ENCODE results near the gene JAGN1. TPM values are rescaled to one million over a fixed set of nuclear protein-coding genes. Genes with fewer than 3 reads are reported as not detected.
"Not testable (repeated sequence)": the region's sequence is repeated elsewhere in the genome, so short reads cannot be mapped to it uniquely, and the experiment has no call there.

The JAGN1 gene
- total RNA-seq, 1 experiment from 2014 or later, result 34.1 TPM

- TF ChIP-seq CTCF (conservative IDR thresholded peaks at IDR 0.05; ENCODE audit: low read depth, low read length) (no peak), EZH2phosphoT487 (IDR thresholded peaks at IDR 0.05; ENCODE audit: borderline replicate concordance, low read length) (no peak), EZH2 (IDR thresholded peaks at IDR 0.05; ENCODE audit: low read length, unreplicated experiment) (no peak)
- Histone ChIP-seq H3K9ac (ENCODE audit: low read length) (peak overlapping the region; percentile 18; the same call in 1 of the 2 replicates), H3K9me3 (ENCODE audit: low read length) (no peaks in the 10 kb centered on the region), H3K79me2 (ENCODE audit: low read length) (peaks cover 5% of the 10 kb centered on the region), H3K27me3 (ENCODE audit: low read length) (no peaks in the 10 kb centered on the region), H3K9me2 (replicated peaks; ENCODE audit: low read length) (no peaks in the 10 kb centered on the region), H2AFZ (ENCODE audit: low read length) (peak overlapping the region; percentile 24; the same call in 1 of the 2 replicates), H3K4me2 (ENCODE audit: low read length) (peak overlapping the region; percentile 79), H3K4me3 (ENCODE audit: low read length) (peak overlapping the region; percentile 22; the same call in 1 of the 2 replicates), H3K27ac (ENCODE audit: low read length) (peak overlapping the region; percentile 93), H3F3A (ENCODE audit: low read length, unreplicated experiment) (peaks cover 14% of the 10 kb centered on the region), H4K20me1 (ENCODE audit: low read length) (no peaks in the 10 kb centered on the region), H3K4me1 (ENCODE audit: insufficient read depth, low read length) (peaks cover 55% of the 10 kb centered on the region), H3K36me3 (ENCODE audit: low read depth, low read length) (peaks cover 4% of the 10 kb centered on the region; the same call in 1 of the 2 replicates)
- POLR2A ChIA-PET (ENCODE audit: unreplicated experiment), result no interaction called here
- no peak for ATAC-seq
- BruUV-seq (replicated peaks), result no TSS peak
- DNase-seq, result no peak
- CTCF ChIA-PET, result no interaction called here
- intact Hi-C loops (cut with micrococcal nuclease), result loop anchor here (2.0 to 5.0 kb wide), 2 partner anchors 33 to 57 kb away; partner anchors contain the start of genes CRELD1 and RPUSD3
Measured at GRCh38 chr3:9899289-9899791, 8.9 kb downstream of the JAGN1 start.

- not testable (repeated sequence) for ATAC-seq
- CTCF ChIA-PET, result interaction anchor here (0.6 kb wide), 1 partner anchor 45 kb away, joined by 3 read pairs; no protein-coding TSS in a partner anchor
Measured at GRCh38 chr3:9900965-9901415, 10.6 kb downstream of the JAGN1 start.

GRCh38 chr3:9901967-9902366 lies 11.6 kb downstream of the JAGN1 start:
- Histone ChIP-seq H3F3A (ENCODE audit: low read length, unreplicated experiment) (peaks cover 9% of the 10 kb centered on the region), H3K9ac (ENCODE audit: low read length) (no peak overlapping the region), H3K9me3 (ENCODE audit: low read length) (no peaks in the 10 kb centered on the region), H3K9me2 (replicated peaks; ENCODE audit: low read length) (no peaks in the 10 kb centered on the region), H3K4me1 (ENCODE audit: insufficient read depth, low read length) (peaks cover 43% of the 10 kb centered on the region), H3K27ac (ENCODE audit: low read length) (no peak overlapping the region), H2AFZ (ENCODE audit: low read length) (no peak overlapping the region), H3K79me2 (ENCODE audit: low read length) (no peaks in the 10 kb centered on the region), H3K36me3 (ENCODE audit: low read depth, low read length) (no peaks in the 10 kb centered on the region), H4K20me1 (ENCODE audit: low read length) (no peaks in the 10 kb centered on the region), H3K4me2 (ENCODE audit: low read length) (no peak overlapping the region), H3K27me3 (ENCODE audit: low read length) (no peaks in the 10 kb centered on the region), H3K4me3 (ENCODE audit: low read length) (no peak overlapping the region)
- no peak for ATAC-seq
- POLR2A ChIA-PET (ENCODE audit: unreplicated experiment), result no interaction called here
- no TSS peak for BruUV-seq (replicated peaks)
- CTCF ChIA-PET, result no interaction called here
- intact Hi-C loops (cut with micrococcal nuclease), result no loop called here
- DNase-seq, result no peak
- TF ChIP-seq EZH2 (IDR thresholded peaks at IDR 0.05; ENCODE audit: low read length, unreplicated experiment) (no peak), EZH2phosphoT487 (IDR thresholded peaks at IDR 0.05; ENCODE audit: borderline replicate concordance, low read length) (no peak), CTCF (conservative IDR thresholded peaks at IDR 0.05; ENCODE audit: low read depth, low read length) (no peak)

More at GRCh38 chr3:9900965-9901415, 10.6 kb downstream of the JAGN1 start:
- Histone ChIP-seq H3K4me1 (ENCODE audit: insufficient read depth, low read length) (peaks cover 53% of the 10 kb centered on the region), H3F3A (ENCODE audit: low read length, unreplicated experiment) (peaks cover 12% of the 10 kb centered on the region)
- H2AFZ ChIP-seq (ENCODE audit: low read length); H4K20me1 ChIP-seq (ENCODE audit: low read length); H3K27me3 ChIP-seq (ENCODE audit: low read length); intact Hi-C loops (cut with micrococcal nuclease); H3K27ac ChIP-seq (ENCODE audit: low read length); H3K9ac ChIP-seq (ENCODE audit: low read length); POLR2A ChIA-PET (ENCODE audit: unreplicated experiment); H3K4me3 ChIP-seq (ENCODE audit: low read length); H3K79me2 ChIP-seq (ENCODE audit: low read length); H3K9me2 ChIP-seq (replicated peaks; ENCODE audit: low read length); DNase-seq; BruUV-seq (replicated peaks); H3K9me3 ChIP-seq (ENCODE audit: low read length); H3K4me2 ChIP-seq (ENCODE audit: low read length); H3K36me3 ChIP-seq (ENCODE audit: low read depth, low read length): not testable (repeated sequence)

All from PC-3 (cell line).